GM19099 (cell line): ENCODE results near the gene COPG1.

Source experiments
- POLR2A ChIP-seq: IDR thresholded peaks from 3 replicates; pipeline ENCODE4 v1.6.1; 2011; ENCODE audit warnings: low read depth; ENCODE audit not compliant: insufficient read length; ENCODE audit errors: extremely low read depth

Gene COPG1

DNA sequence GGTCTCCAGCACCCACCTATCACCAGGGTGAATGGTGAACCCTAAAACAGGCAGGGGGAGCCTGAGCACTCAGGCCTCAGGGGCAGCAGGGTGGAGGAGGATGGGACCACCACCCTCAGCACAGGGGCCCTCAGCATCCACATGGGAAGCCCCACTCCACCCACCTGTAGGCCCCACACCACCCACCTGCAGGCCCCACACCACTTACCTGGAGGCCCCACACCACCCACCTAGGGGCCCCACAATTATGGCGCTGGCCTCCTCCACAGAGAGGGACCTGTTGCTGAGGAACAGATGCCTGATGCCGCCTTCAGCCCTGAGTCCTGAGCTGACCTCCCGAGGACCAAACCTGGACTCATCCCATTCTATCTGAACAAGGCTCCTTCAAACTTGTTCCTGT lies 76.0 kb downstream of the COPG1 start:
- no peak for TF ChIP-seq POLR2A

DNA sequence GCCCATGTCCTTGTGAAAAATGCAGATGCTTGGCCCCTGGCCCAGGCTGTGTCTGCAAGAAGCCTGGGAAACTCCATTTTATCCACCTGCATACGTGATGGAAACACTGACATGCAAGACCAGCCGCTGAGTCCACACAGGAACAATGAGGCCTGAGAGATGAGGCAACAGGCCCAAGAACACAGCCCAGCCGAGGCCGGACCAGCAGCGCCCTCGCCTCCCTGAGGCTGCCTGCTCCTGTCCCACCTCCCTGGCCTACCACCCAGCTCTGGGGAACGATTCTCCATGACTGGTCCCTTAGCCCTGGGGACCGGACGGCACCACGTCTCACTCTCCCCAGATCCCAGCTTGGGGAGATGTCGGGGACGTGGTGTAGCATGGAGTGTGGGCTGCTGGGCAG lies 76.7 kb downstream of the COPG1 start:
- TF ChIP-seq POLR2A: no peak

DNA sequence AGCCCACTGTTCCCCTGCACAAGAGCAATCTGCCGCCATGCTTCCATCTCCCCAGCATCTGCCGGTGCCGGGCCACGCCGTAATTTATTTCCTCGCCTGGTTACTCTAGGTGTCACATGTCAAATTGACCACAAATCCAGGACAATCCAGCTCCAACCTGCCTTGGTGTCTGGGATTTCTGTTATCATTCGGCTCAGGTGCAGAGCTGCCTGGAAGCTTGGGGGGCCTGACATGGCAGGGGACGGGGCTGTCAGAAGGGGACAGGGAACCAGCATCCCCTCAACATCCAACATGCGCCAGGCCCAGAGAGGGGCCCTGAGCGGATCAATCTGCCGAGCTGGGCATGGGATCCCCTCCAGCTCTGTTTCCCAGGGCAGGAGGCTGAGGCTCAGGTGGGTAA lies 77.2 kb downstream of the COPG1 start:
- no peak for TF ChIP-seq POLR2A
